PC-9 (cell line): ENCODE results near the gene SH2D1B.

Experiments used
- CTCF ChIP-seq: fragments of 200-600 bp; sonication (generic); conservative IDR thresholded peaks from 2 replicates; pipeline ENCODE4 v1.6.1; 2017; ENCODE audit warnings: mixed run types, antibody characterized with exemption, mild to moderate bottlenecking, moderate library complexity
- EZH2 ChIP-seq: fragments of 200-600 bp; sonication (generic); IDR thresholded peaks from 2 replicates; pipeline ENCODE4 v1.8.0; 2017; ENCODE audit warnings: antibody characterized with exemption, low read depth

- TF ChIP-seq CTCF (no peak), EZH2 (no peak)
Observed at GRCh38 chr1:162351246-162351842, 60.6 kb downstream of the SH2D1B start.
